ENCODE data around the gene RHBDL1.

RHBDL1 gene

DNA sequence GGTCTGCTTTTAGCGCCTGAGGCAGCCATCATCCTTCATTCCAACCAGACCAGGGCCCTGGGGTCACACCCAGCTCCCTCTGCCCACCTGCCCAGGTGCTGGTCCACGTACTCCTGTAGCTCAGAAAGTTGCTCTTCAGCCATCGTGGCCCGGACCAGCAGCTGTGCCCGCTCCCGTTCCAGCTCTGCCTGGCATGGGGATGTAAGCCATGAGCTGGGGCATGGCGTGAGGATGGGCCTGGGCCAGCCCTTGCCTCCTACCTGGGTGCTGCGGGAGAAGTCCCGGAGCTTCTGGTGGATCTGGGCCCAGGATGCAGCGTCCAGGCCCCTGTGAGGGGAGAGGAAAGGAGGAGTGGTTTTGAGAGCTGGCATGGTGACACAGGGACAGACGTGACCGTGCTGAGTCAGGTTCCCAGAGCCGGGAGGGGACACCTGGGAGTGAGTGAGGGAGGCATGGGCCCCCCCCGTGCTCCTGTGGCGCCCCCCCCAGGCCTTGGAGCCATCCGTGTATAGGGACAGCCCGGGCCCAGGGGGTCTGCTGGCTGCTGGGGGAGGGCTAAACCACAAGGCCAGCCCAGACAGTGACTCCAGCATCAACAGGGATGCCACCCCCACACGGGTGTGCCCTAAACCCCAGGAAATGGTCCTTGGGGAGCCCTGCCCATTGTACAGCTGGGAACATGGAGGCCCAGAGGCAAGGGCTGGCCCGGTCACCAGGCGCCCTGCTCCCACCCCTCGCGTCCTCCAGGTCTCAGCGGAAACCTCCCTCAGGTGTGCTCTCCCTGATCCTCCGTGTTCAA, 47.6 kb downstream of the RHBDL1 start:
- no peak for DNase-seq

- DNase-seq = no peak
Observed at GRCh38 chr16:723695-724094, 48.2 kb downstream of the RHBDL1 start.

GRCh38 chr16:724188-725040, 48.9 kb downstream of the RHBDL1 start:
- DNase-seq = no peak

DNA sequence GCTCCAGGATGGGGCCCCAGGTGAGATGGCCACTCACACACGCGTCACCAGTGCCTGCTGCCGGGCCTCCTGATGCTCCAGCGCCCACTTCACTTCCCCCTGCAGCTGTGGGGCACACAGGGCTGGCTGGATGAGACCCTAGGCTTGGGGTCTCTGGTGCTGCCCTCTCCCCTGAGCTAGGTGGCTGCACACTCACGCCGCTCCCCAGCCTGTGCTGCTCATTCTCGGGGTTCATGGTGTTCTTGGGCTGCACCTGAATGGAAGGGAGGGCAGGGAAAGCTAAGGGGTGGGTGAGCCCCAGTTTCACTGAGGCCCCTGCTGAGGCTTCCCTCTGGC, 49.5 kb downstream of the RHBDL1 start:
- no peak for DNase-seq

GRCh38 chr16:725463-726187, 50.2 kb downstream of the RHBDL1 start:
- DNase-seq = no peak

DNA sequence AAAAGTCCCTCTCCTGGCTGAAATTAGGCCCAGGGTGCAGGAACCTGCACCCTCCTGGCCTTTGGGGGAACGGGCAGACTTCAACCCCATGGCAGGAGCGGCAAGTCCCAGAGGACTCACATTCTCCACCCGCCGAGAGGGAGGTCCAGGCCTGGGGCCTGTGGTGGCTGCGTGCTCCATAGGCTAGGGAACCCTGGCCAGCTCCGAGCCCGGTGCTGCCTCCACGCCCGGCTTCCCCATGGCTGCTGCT, 50.6 kb downstream of the RHBDL1 start:
- no peak for DNase-seq

DNA sequence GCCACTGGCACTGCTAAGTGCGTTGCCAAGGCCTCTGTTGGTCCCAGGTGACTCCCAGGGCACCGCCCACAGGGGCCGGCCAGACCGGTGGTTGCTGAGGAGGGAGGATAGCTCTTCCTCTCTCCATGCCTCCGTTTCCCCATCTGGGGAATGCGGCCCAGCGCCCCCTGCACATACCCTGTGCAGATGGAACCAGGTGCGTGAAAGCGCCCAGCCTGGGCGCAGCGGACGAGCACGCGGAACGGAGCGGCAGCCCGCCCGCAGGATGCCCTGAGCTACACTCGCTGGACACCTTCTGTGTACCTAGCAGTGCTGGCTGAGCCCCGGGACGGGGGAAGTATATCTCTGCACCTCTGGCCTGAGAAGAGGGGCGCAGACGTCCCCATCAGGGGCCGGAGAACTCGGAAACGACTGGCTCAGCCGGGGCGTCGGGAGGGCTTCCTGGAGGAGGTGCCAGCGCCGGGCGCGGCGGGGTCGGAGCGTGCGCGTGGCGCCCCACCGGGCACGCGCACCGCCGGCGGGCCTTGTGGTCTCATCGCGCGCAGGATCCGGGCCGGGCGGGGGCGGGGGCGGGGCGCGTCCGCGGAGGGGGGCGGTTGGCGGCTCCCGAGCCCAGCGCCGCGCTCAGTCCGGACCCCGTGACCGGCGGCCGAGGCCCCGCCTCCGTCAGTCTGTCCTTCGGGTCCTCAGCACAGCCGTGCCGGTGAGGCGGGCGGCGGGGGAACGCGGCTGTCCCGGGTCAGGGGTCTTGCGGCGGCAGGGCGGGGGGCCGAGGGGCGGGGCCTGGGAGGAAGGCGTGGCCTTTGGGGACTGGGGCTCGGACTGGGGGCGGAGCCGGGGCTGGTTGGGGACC, 51.2 kb downstream of the RHBDL1 start, which contains the start of the genes CCDC78 and HAGHL:
CCDC78 (minus strand) TSS at position 6 of the 853 bp plus-strand sequence. CDS start 76 bp downstream, outside the sequence.
HAGHL (plus strand) TSS at position 669 of the 853 bp plus-strand sequence. CDS start 404 bp downstream, outside the sequence.
- no peak for DNase-seq

- no peak for DNase-seq
Observed at GRCh38 chr16:727291-727977, 52.0 kb downstream of the RHBDL1 start.
